NCI-H2171 (cell line): ENCODE results near the gene LRRC51.
"Not testable (repeated sequence)": the region's sequence is repeated elsewhere in the genome, so short reads cannot be mapped to it uniquely, and the experiment has no call there.

ENCODE experiments used
- DNase-seq: peaks from one replicate; lab custom pipeline; 2025; lab: John Stamatoyannopoulos, UW

LRRC51 gene

GRCh38 chr11:72141066-72141465, 60.4 kb downstream of the LRRC51 start:
- no peak for DNase-seq

GRCh38 chr11:72142086-72142485, 61.4 kb downstream of the LRRC51 start:
- not testable (repeated sequence) for DNase-seq

GRCh38 chr11:72142543-72142942, 61.9 kb downstream of the LRRC51 start:
- not testable (repeated sequence) for DNase-seq

- DNase-seq: no peak
Observed at GRCh38 chr11:72144807-72145565, 64.3 kb downstream of the LRRC51 start.
